Fibroblast of skin of back (primary cell): ENCODE results near the gene MROH7.

ENCODE experiments used
- DNase-seq: peaks from one replicate; pipeline ENCODE4 v3.0.0-alpha.2; 2013

The MROH7 gene

DNA sequence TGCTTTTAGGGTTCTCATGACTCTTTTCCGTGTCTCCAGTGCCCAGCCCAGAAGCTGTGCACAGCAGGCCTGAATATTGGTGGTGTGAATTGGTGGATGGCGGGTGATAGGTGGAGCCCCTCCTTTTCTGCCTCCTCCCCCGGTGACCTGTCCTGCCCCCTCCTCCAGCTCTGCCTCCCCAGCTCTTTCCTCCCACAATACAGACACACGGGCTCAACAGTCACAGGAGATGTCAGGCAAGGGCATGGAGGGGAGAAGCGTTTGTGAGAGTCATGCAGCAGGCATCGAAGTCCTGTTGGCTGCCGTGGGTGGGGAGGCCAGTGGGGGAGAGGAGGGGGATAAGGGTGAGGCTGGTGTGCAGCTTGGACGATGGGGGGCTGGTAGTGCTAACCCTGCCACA, 56.8 kb downstream of the MROH7 start:
- no peak for DNase-seq

DNA sequence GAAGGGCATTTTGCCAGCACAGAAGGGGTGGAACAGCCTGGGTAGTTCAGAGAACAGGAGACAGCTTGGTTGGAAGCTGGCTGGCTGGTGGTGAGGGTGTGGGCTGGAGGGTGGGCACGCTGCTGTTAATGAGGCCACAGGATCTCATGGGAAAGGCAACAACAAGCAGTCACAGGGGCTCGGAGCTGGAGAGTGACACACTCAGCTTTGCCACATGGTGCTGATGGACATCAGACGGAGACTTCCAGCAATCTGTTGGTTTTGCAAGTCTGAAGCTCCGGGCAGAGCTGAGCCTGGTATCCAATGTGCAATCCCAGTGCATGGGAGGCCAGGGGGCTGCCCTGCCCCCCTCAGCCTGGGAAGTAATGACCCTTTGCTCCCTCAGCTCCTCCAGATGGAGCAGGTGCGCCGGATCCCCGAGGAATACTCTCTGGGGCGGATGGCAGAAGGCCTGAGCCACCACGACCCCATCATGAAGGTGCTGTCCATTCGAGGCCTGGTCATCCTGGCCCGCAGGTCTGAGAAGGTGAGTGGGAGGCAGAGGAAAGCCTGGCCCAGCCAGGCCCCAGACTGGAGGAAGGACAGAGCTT, 58.4 kb downstream of the MROH7 start:
- no peak for DNase-seq

DNA sequence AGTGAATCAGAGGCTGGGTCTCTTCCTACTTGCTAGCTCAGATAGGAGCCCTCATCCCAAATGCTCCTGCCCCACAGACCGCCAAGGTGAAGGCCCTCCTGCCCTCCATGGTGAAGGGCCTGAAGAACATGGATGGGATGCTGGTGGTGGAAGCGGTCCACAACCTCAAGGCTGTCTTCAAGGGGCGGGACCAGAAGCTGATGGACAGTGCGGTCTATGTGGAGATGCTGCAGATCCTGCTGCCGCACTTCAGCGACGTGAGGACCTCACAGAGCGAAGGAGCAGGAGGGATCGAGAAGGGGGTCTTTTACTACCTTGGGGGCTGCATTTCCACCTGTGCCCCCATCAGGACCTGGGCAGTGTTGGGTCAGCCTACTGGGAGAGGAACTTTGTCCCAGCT, 59.5 kb downstream of the MROH7 start:
- no peak for DNase-seq

DNA sequence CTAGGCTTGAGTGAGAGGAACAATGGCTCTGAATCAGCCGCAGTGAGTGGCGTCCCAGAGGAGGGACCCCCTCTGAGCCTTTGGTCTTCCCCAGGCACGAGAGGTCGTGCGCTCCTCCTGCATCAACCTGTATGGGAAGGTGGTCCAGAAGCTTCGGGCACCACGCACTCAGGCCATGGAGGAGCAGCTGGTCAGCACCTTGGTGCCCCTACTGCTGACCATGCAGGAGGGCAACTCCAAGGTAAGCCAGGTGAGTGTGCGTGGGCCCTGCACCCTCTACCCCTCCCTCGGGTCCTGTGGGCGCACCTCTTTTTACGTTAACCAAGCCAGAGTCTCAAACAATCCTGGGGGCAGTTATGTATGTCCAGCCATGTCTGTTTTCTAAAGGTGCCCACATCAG, 60.4 kb downstream of the MROH7 start:
- no peak for DNase-seq

DNA sequence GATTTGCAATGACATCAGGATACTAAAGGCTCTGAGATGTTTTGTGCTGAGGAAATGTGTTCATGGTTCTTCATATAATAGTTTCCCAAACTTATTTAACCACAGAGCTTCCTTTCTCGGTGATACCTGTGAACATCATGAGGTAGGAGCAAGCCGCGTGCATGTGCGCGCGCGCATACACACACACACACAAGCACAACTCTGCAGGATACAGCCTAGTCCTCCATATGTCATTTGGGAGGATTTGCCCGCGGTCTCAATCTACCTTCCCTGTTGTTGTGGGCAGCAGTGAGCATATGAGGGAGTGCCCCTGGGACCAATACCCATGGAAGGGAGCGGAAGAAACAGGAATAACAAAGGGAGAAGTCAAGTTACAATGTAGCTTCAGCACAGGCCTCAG, 61.9 kb downstream of the MROH7 start:
- DNase-seq, result no peak

GRCh38 chr1:54705153-54705552, 63.6 kb downstream of the MROH7 start:
- DNase-seq, result no peak

DNA sequence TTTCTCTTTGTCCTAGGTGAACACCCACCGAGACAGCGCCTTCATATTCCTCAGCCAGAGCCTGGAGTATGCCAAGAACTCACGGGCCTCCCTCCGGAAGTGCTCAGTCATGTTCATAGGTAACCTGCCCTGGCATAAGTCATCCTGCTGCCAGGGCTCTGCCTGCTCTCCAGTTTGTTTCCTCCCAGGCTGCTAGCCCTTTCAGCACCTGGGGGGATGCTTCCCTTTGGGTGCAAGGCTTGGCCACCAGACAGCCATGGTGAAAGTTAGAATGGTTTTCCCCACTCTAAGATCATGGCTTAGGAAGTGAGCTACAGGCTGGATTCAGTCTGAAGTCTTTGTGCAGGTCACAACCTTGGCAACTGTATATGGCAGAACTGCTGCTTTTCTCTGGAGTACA, 64.8 kb downstream of the MROH7 start:
- DNase-seq, result no peak

DNA sequence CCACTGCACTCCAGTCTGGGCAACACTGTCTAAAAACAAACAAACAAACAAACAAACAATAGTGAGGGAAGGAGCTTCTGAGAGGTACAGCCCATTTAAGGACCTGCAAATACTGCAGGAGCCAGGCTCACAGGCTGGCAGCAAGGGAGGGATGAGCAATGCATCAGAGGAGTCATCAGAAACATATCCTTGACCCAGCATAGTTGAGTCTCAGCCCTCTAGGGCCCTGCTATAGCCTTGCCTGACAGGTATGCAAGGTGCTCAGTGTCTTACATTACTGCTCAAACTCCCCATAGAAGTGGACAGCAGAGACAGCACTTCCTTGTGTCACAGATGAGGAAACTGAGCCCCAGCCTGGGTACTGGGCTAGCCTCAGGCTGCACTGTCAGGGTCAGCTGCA, 66.8 kb downstream of the MROH7 start:
- no peak for DNase-seq

DNA sequence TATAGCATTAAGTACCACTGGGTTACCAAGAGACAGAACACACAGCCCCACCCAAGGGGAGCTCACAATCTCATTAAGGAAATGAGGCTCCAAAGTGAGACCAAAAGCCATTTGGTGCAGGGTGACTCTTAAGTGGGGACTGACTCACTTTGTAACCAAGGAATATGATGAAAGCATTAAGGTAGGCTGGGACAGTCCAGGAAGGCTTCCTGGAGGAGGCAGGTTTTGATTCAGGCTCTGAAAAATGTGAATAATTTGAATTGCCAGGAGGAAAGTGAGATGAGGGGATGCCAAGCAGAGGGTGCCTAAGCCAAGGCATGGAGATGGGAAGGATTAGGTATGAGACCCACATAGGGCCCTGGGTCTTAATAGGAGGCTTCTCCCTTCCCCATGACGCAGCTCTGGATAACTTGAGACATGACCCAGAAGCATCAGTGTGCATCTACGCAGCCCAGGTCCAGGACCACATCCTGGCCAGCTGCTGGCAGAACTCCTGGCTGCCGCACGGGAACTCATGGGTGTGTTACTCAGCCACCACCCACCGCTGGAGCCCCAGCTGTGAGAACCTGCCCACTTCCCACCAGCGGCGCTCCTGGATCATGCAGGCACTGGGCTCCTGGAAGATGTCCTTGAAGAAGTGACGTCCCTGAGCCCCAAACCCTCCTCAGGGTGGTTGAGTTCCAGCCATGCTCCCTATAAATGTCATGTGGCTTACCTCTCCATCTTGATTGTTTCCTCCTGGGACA, 68.1 kb downstream of the MROH7 start:
- DNase-seq, result no peak

GRCh38 chr1:54710434-54710833, 68.8 kb downstream of the MROH7 start:
- DNase-seq, result no peak

GRCh38 chr1:54710841-54711240, 69.3 kb downstream of the MROH7 start:
- no peak for DNase-seq

DNA sequence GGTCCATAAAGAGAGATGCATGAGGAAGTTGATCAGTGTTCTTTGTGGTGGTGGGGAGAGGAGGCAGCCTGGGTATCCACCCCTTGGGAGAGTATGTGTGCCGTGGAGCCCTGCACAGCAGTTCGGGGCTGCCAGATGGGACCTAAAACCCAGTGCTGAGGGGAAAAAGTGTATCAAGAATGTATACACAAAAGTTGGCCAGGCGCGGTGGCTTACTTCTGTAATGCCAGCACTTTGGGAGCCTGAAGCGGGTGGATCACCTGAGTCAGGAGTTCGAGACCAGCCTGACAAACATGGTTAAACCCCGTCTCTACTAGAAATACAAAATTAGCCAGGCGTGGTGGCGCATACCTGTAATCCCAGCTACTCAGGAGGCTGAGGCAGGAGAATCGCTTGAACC, 70.0 kb downstream of the MROH7 start:
- no peak for DNase-seq

- no peak for DNase-seq
Observed at GRCh38 chr1:54714881-54715492, 73.4 kb downstream of the MROH7 start.

GRCh38 chr1:54715493-54716298, 74.1 kb downstream of the MROH7 start, which contains the start of gene TTC4:
TSS of gene TTC4 (plus strand) at chr1:54715861. CDS start at chr1:54715909, 48 bp downstream.
- DNase-seq, result peak; percentile 79

- DNase-seq, result peak; percentile 56
Observed at GRCh38 chr1:54716299-54717047, 74.9 kb downstream of the MROH7 start.

- DNase-seq, result no peak
Observed at GRCh38 chr1:54721719-54722118, 80.1 kb downstream of the MROH7 start.

DNA sequence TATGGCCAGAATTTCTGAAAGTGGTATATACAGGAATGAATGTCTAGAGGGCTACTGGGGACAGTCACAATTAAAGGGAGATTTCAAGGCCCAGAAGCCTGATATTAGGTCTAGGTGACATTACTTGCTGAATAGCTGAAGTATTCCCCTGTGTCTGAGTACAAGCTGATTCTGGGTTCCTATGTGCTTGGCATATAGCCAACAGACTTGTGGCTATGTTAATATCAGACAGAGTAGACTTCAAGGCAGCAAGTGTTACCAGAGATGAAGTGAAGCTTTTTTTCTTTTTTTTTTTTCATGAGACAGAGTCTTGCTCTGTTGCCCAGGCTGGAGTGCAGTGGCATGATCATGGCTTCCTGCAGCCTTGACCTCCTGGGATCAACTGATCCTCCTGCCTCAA, 82.4 kb downstream of the MROH7 start:
- DNase-seq, result no peak

- no peak for DNase-seq
Observed at GRCh38 chr1:54724771-54725170, 83.2 kb downstream of the MROH7 start.

GRCh38 chr1:54728027-54728426, 86.4 kb downstream of the MROH7 start:
- DNase-seq, result no peak

- no peak for DNase-seq
Observed at GRCh38 chr1:54736685-54737084, 95.1 kb downstream of the MROH7 start.

GRCh38 chr1:54738244-54738643, 96.7 kb downstream of the MROH7 start:
- no peak for DNase-seq

DNA sequence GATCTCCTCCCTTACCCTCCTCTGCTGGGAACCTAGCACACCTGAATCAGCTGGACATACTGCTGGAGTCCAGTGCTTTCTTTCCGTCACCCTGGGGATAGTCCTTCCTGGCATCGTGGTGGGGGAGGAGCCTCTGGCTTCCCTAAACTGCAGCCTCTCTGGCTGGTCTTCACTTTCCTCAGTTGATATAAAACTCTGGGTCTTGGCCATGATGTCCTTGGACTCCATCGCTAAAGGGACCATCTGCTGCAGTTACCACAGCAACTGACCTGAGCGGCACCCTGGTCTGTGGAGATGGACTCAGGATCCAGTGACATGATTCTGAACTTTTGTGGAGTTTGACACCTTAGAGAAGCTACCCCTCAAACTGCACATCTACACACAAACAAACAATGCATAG, 99.9 kb downstream of the MROH7 start:
- DNase-seq, result no peak

DNA sequence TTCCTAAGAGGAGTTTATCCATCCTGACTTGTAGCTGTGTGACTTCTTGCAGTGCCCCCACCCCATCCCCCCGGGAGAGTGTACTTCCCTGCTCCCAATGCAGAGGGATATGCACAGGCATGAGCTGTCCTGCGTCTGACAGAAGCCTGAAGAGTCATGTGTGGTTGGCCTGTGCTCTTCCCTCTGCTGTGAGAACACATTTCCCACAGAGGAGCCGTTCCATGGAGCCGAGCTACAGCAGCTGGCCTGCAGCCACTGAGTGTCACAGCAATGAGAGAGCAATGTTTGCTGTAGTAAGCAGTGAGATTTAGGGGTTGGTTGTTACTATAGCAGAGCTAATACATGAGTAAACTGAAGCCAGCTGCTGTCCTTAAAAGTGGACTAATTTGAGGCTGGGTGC, 100.7 kb downstream of the MROH7 start:
- no peak for DNase-seq
